H9 (cell line): ENCODE results near the gene KCTD20. TPM values are rescaled to one million over a fixed set of nuclear protein-coding genes. Genes with fewer than 3 reads are reported as not detected.
A peak's percentile ranks its signal among the peaks of the same experiment; 100 is the strongest.

Experiments
- DNase-seq: peaks from one replicate; pipeline ENCODE4 v3.0.0-alpha.2; 2017
- H2AFZ ChIP-seq: one replicate; pipeline ENCODE4 v1.6.1; 2013; ENCODE audit warnings: mild to moderate bottlenecking, low read length, control low read depth, moderate library complexity
- H2AK5ac ChIP-seq: 2 replicates; pipeline ENCODE4 v1.6.1; 2013; ENCODE audit warnings: low read length, control low read depth, mixed read lengths; ENCODE audit not compliant: insufficient read length
- H2BK120ac ChIP-seq: one replicate; pipeline ENCODE4 v1.6.1; 2013; ENCODE audit warnings: low read depth, mild to moderate bottlenecking, low read length, control low read depth, inconsistent platforms; ENCODE audit not compliant: poor library complexity, severe bottlenecking
- H2BK12ac ChIP-seq: 2 replicates; pipeline ENCODE4 v1.6.1; 2013; ENCODE audit warnings: low read length, control low read depth, mixed read lengths, low read depth; ENCODE audit not compliant: insufficient read length
- H2BK15ac ChIP-seq: 2 replicates; pipeline ENCODE4 v1.6.1; 2013; ENCODE audit warnings: low read depth, low read length, control low read depth
- H2BK20ac ChIP-seq: one replicate; pipeline ENCODE4 v1.6.1; 2013; ENCODE audit warnings: low read depth, mild to moderate bottlenecking, low read length, control low read depth, inconsistent platforms; ENCODE audit not compliant: poor library complexity, severe bottlenecking
- H2BK5ac ChIP-seq: 2 replicates; pipeline ENCODE4 v1.6.1; 2013; ENCODE audit warnings: low read length, control low read depth, mixed read lengths; ENCODE audit not compliant: insufficient read length
- H3K14ac ChIP-seq: 2 replicates; pipeline ENCODE4 v1.6.1; 2013; ENCODE audit warnings: low read length, control low read depth; ENCODE audit not compliant: insufficient read depth
- H3K18ac ChIP-seq: 2 replicates; pipeline ENCODE4 v1.6.1; 2013; ENCODE audit warnings: low read depth, mild to moderate bottlenecking, mixed read lengths, low read length, control low read depth; ENCODE audit not compliant: insufficient read length
- H3K23ac ChIP-seq: 2 replicates; pipeline ENCODE4 v1.6.1; 2013; ENCODE audit warnings: low read length, control low read depth, mixed read lengths, low read depth; ENCODE audit not compliant: insufficient read length
- H3K23me2 ChIP-seq: 2 replicates; pipeline ENCODE4 v1.6.1; 2013; ENCODE audit warnings: low read depth, mild to moderate bottlenecking, mixed read lengths, low read length, control low read depth; ENCODE audit not compliant: insufficient read length, poor library complexity, severe bottlenecking
- H3K27ac ChIP-seq: 2 replicates; pipeline ENCODE4 v1.5.1; 2013; ENCODE audit warnings: low read length, control low read depth, mixed read lengths, low read depth; ENCODE audit not compliant: insufficient read length
- H3K27me3 ChIP-seq: 2 replicates; pipeline ENCODE4 v1.6.1; 2013; ENCODE audit warnings: low read length, control low read depth, inconsistent platforms; ENCODE audit not compliant: insufficient read depth
- H3K4ac ChIP-seq: 2 replicates; pipeline ENCODE4 v1.6.1; 2013; ENCODE audit warnings: low read depth, mild to moderate bottlenecking, control low read depth, inconsistent platforms, low read length, moderate library complexity
- H3K4me1 ChIP-seq: 2 replicates; pipeline ENCODE4 v1.6.1; 2013; ENCODE audit warnings: low read length, control low read depth, inconsistent platforms; ENCODE audit not compliant: insufficient read depth
- H3K4me2 ChIP-seq: 2 replicates; pipeline ENCODE4 v1.6.1; 2013; ENCODE audit warnings: low read length, control low read depth, mixed read lengths; ENCODE audit not compliant: insufficient read length, insufficient read depth
- H3K56ac ChIP-seq: 2 replicates; pipeline ENCODE4 v1.6.1; 2013; ENCODE audit warnings: low read depth, mild to moderate bottlenecking, mixed read lengths, low read length, control low read depth; ENCODE audit not compliant: insufficient read length
- H3K79me1 ChIP-seq: 2 replicates; pipeline ENCODE4 v1.6.1; 2013; ENCODE audit warnings: low read depth, mild to moderate bottlenecking, moderate library complexity, low read length, control low read depth, inconsistent platforms; ENCODE audit not compliant: insufficient read depth, poor library complexity, severe bottlenecking
- H3K79me2 ChIP-seq: 2 replicates; pipeline ENCODE4 v1.6.1; 2013; ENCODE audit warnings: low read length, control low read depth, inconsistent platforms; ENCODE audit not compliant: insufficient read depth
- H3K9ac ChIP-seq: 2 replicates; pipeline ENCODE4 v1.6.1; 2013; ENCODE audit warnings: low read length, control low read depth, mixed read lengths; ENCODE audit not compliant: insufficient read length; ENCODE audit errors: extremely low read depth
- H3K9me3 ChIP-seq: one replicate; pipeline ENCODE4 v1.6.1; 2013; ENCODE audit warnings: low read depth, low read length, inconsistent platforms; ENCODE audit not compliant: control insufficient read depth
- H3T11ph ChIP-seq: one replicate; pipeline ENCODE4 v1.6.1; 2013; ENCODE audit warnings: mild to moderate bottlenecking, low read length, control low read depth, inconsistent platforms
- H4K20me1 ChIP-seq: one replicate; pipeline ENCODE4 v1.6.1; 2013; ENCODE audit not compliant: control insufficient read depth, insufficient read length, insufficient read depth
- H4K5ac ChIP-seq: 2 replicates; pipeline ENCODE4 v1.6.1; 2013; ENCODE audit warnings: low read depth, mild to moderate bottlenecking, mixed read lengths, low read length, control low read depth; ENCODE audit not compliant: insufficient read length
- H4K8ac ChIP-seq: replicated peaks from 2 replicates; pipeline ENCODE4 v1.6.1; 2013; ENCODE audit warnings: low read length, control low read depth, mixed read lengths, low read depth; ENCODE audit not compliant: insufficient read length
- H4K91ac ChIP-seq: 2 replicates; pipeline ENCODE4 v1.6.1; 2013; ENCODE audit warnings: low read depth, mild to moderate bottlenecking, moderate library complexity, mixed read lengths, low read length, control low read depth; ENCODE audit not compliant: insufficient read length
- H3K27ac Mint-ChIP-seq, 3 experiments: 2 replicates in 2 of 3; 3 replicates in 1 of 3; pipeline ENCODE4 v1.8.0; 2020 to 2021; ENCODE audit warnings: mixed read lengths in 3 of 3, mild to moderate bottlenecking in 1 of 3, moderate library complexity in 1 of 3
- H3K27me3 Mint-ChIP-seq: 2 replicates; pipeline ENCODE4 v1.8.0; 2021; ENCODE audit warnings: low read depth, mild to moderate bottlenecking, moderate library complexity, mixed read lengths
- H3K36me3 Mint-ChIP-seq, 3 experiments: 2 replicates in 2 of 3; 3 replicates in 1 of 3; pipeline ENCODE4 v1.8.0; 2020 to 2021; ENCODE audit warnings: low read depth in 3 of 3, mixed read lengths in 3 of 3; ENCODE audit not compliant: insufficient read depth in 1 of 3
- H3K4me1 Mint-ChIP-seq, 2 experiments: 2 replicates each; pipeline ENCODE4 v1.8.0; 2020; ENCODE audit warnings: mixed read lengths in 2 of 2
- H3K4me3 Mint-ChIP-seq, 2 experiments: 2 replicates in 1 of 2; 3 replicates in 1 of 2; pipeline ENCODE4 v1.8.0; 2020 to 2021; ENCODE audit warnings: mild to moderate bottlenecking in 2 of 2, mixed read lengths in 2 of 2, moderate library complexity in 1 of 2
- H3K9me3 Mint-ChIP-seq, 2 experiments: 2 replicates in 1 of 2; 3 replicates in 1 of 2; pipeline ENCODE4 v1.8.0; 2020; ENCODE audit warnings: mild to moderate bottlenecking in 2 of 2, mixed read lengths in 2 of 2, moderate library complexity in 1 of 2
- CTCF ChIP-seq: fragments of 200-600 bp; sonication (generic); conservative IDR thresholded peaks from 3 replicates; pipeline ENCODE4 v1.8.0; 2021; ENCODE audit warnings: antibody characterized with exemption, mild to moderate bottlenecking
- WGBS: extraction: QIAGEN DNeasy Blood & Tissue Kit; methylation state at CpG from one replicate; pipeline ENCODE4 v1.1.7; 2013; ENCODE audit warnings: missing lambda C conversion rate, low lambda C conversion rate, mixed read lengths; ENCODE audit not compliant: insufficient read length; ENCODE audit errors: extremely low coverage; 5-methylcytosine and 5-hydroxymethylcytosine counted together
- total RNA-seq: library from RNA; stranded (reverse); gene quantifications from 2 replicates; pipeline ENCODE4 v1.2.1, GENCODE V29; 2021

Gene KCTD20
- total RNA-seq, 1 experiment from 2014 or later, result 22.6 TPM

- Histone ChIP-seq H2BK5ac (no peak overlapping the region), H3K27me3 (no peaks in the 10 kb centered on the region), H3K79me1 (no peaks in the 10 kb centered on the region), H2BK20ac (no peak overlapping the region), H3K18ac (no peak overlapping the region), H4K5ac (no peak overlapping the region), H2AK5ac (no peak overlapping the region), H3K23ac (no peak overlapping the region), H3K14ac (no peak overlapping the region), H3K23me2 (peaks cover 9% of the 10 kb centered on the region), H3T11ph (no peak overlapping the region), H4K20me1 (no peaks in the 10 kb centered on the region), H2AFZ (peak overlapping the region; percentile 65), H2BK120ac (no peak overlapping the region), H3K4me1 (no peaks in the 10 kb centered on the region), H3K56ac (no peak overlapping the region), H4K8ac (no peak overlapping the region), H2BK12ac (no peak overlapping the region), H2BK15ac (no peak overlapping the region), H4K91ac (no peak overlapping the region), H3K79me2 (no peaks in the 10 kb centered on the region), H3K4me2 (peak overlapping the region; percentile 40), H3K27ac (no peak overlapping the region), H3K4ac (no peak overlapping the region), H3K9ac (no peak overlapping the region), H3K9me3 (no peaks in the 10 kb centered on the region)
- Mint-ChIP-seq H3K9me3 (no peaks in the 10 kb centered on the region; a peak in 1 of 5 replicates), H3K27me3 (no peaks in the 10 kb centered on the region; the same call in 1 of the 2 replicates), H3K4me1 (peaks cover 15 to 16% of the 10 kb centered on the region in 2 experiments), H3K4me3 (peak overlapping the region; percentile 81 to 83), H3K36me3 (no peaks in the 10 kb centered on the region), H3K27ac (peak overlapping the region; percentile 62 to 87 (median 72); a peak in 4 of 7 replicates)
- 100% methylated on average over 1 of the region's 4 CpGs for WGBS
- no peak for DNase-seq
- TF ChIP-seq CTCF, result no peak
Observed at GRCh38 chr6:36422714-36423100, 20.1 kb upstream of the KCTD20 start.
